ENCODE measurements around the gene IQCF6. TPM values are rescaled to one million over a fixed set of nuclear protein-coding genes. Genes with fewer than 3 reads are reported as not detected.

IQCF6 gene
- total RNA-seq, 1 experiment from 2014 or later = not detected

GRCh38 chr3:51786267-51786666 is 7.2 kb upstream of the IQCF6 start:
- POLR2A ChIA-PET (ENCODE audit: low non-redundant PET) = no interaction called here
- BruUV-seq (replicated peaks) = no TSS peak
- H3K4me3 ChIP-seq (ENCODE audit: low read depth, low read length, poor library complexity, severe bottlenecking) = no peak overlapping the region
- TF ChIP-seq CTCF (conservative IDR thresholded peaks at IDR 0.05; ENCODE audit: low read depth, low read length) = no peak
- TF ChIP-seq EZH2 (IDR thresholded peaks at IDR 0.05; ENCODE audit: borderline replicate concordance, low read depth, low read length, poor library complexity, severe bottlenecking) = no peak
- intact Hi-C loops (cut with micrococcal nuclease; ENCODE audit: unreplicated experiment) = no loop called here
- no peaks in the 10 kb centered on the region for H3K9me3 ChIP-seq (ENCODE audit: low read depth, low read length, poor library complexity, severe bottlenecking)
- DNase-seq (ENCODE audit: low spot score) = no peak
- CTCF ChIA-PET = no interaction called here
- H3K27me3 ChIP-seq (replicated peaks; ENCODE audit: insufficient read depth, low read depth, low read length, poor library complexity) = peaks cover 3% of the 10 kb centered on the region
- H3K27ac ChIP-seq (ENCODE audit: low read depth, low read length, poor library complexity, severe bottlenecking) = no peak overlapping the region
- H3K4me1 ChIP-seq (ENCODE audit: insufficient read depth, low read length, poor library complexity, severe bottlenecking) = no peaks in the 10 kb centered on the region
- no peaks in the 10 kb centered on the region for H3K36me3 ChIP-seq (ENCODE audit: insufficient read depth, low read length, poor library complexity, severe bottlenecking)

- H3K27ac ChIP-seq (ENCODE audit: low read depth, low read length, poor library complexity, severe bottlenecking) = no peak overlapping the region
- intact Hi-C loops (cut with micrococcal nuclease; ENCODE audit: unreplicated experiment) = no loop called here
- TF ChIP-seq CTCF (conservative IDR thresholded peaks at IDR 0.05; ENCODE audit: low read depth, low read length) (no peak), EZH2 (IDR thresholded peaks at IDR 0.05; ENCODE audit: borderline replicate concordance, low read depth, low read length, poor library complexity, severe bottlenecking) (no peak)
- CTCF ChIA-PET = no interaction called here
- DNase-seq (ENCODE audit: low spot score) = no peak
- no peaks in the 10 kb centered on the region for H3K27me3 ChIP-seq (replicated peaks; ENCODE audit: insufficient read depth, low read depth, low read length, poor library complexity)
- no peaks in the 10 kb centered on the region for H3K36me3 ChIP-seq (ENCODE audit: insufficient read depth, low read length, poor library complexity, severe bottlenecking)
- no peak overlapping the region for H3K4me3 ChIP-seq (ENCODE audit: low read depth, low read length, poor library complexity, severe bottlenecking)
- no peaks in the 10 kb centered on the region for H3K4me1 ChIP-seq (ENCODE audit: insufficient read depth, low read length, poor library complexity, severe bottlenecking)
- POLR2A ChIA-PET (ENCODE audit: low non-redundant PET) = no interaction called here
- H3K9me3 ChIP-seq (ENCODE audit: low read depth, low read length, poor library complexity, severe bottlenecking) = no peaks in the 10 kb centered on the region
- no TSS peak for BruUV-seq (replicated peaks)
Measured at GRCh38 chr3:51778554-51778953, 483 bp downstream of the IQCF6 start.

- TF ChIP-seq CTCF (conservative IDR thresholded peaks at IDR 0.05; ENCODE audit: low read depth, low read length) = no peak
- TF ChIP-seq EZH2 (IDR thresholded peaks at IDR 0.05; ENCODE audit: borderline replicate concordance, low read depth, low read length, poor library complexity, severe bottlenecking) = no peak
- BruUV-seq (replicated peaks) = no TSS peak
- POLR2A ChIA-PET (ENCODE audit: low non-redundant PET) = no interaction called here
- Histone ChIP-seq H3K4me3 (ENCODE audit: low read depth, low read length, poor library complexity, severe bottlenecking) (no peak overlapping the region), H3K9me3 (ENCODE audit: low read depth, low read length, poor library complexity, severe bottlenecking) (no peaks in the 10 kb centered on the region), H3K36me3 (ENCODE audit: insufficient read depth, low read length, poor library complexity, severe bottlenecking) (no peaks in the 10 kb centered on the region), H3K4me1 (ENCODE audit: insufficient read depth, low read length, poor library complexity, severe bottlenecking) (no peaks in the 10 kb centered on the region), H3K27me3 (replicated peaks; ENCODE audit: insufficient read depth, low read depth, low read length, poor library complexity) (peaks cover 2% of the 10 kb centered on the region), H3K27ac (ENCODE audit: low read depth, low read length, poor library complexity, severe bottlenecking) (no peak overlapping the region)
- CTCF ChIA-PET = no interaction called here
- DNase-seq (ENCODE audit: low spot score) = no peak
- intact Hi-C loops (cut with micrococcal nuclease; ENCODE audit: unreplicated experiment) = no loop called here
Measured at GRCh38 chr3:51777985-51778384, 1.1 kb downstream of the IQCF6 start.
